ENCODE results near the gene P4HA2. TPM values are rescaled to one million over a fixed set of nuclear protein-coding genes. Genes with fewer than 3 reads are reported as not detected.

P4HA2 gene
- total RNA-seq, 1 experiment from 2014 or later = 25.1 TPM

DNA sequence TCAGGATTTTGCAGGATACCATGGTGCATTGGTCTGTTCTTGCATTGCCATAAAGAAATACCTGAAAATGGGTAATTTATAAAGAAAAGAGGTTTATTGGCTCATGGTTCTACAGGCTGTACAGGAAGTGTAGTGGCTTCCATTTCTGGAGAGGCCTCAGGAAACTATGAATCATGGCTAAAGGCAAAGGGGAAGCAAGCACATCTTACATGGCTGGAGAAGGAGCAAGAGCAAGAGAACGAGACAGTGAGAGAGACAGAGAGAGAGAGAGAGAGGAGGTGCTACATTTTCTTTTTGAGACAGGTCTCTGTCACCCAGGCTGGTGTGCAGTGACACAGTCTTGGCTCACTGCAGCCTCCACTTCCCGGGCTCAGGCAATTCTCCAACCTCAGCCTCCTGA is 43.9 kb downstream of the P4HA2 start:
- POLR2A ChIA-PET = no interaction called here
- no peak for TF ChIP-seq TCF7L2 (IDR thresholded peaks at IDR 0.05; ENCODE audit: low read depth, low read length)
- TF ChIP-seq SIN3A (IDR thresholded peaks at IDR 0.05; ENCODE audit: borderline replicate concordance, insufficient read depth, low read depth, low read length) = no peak
- TF ChIP-seq, protein P1, sequence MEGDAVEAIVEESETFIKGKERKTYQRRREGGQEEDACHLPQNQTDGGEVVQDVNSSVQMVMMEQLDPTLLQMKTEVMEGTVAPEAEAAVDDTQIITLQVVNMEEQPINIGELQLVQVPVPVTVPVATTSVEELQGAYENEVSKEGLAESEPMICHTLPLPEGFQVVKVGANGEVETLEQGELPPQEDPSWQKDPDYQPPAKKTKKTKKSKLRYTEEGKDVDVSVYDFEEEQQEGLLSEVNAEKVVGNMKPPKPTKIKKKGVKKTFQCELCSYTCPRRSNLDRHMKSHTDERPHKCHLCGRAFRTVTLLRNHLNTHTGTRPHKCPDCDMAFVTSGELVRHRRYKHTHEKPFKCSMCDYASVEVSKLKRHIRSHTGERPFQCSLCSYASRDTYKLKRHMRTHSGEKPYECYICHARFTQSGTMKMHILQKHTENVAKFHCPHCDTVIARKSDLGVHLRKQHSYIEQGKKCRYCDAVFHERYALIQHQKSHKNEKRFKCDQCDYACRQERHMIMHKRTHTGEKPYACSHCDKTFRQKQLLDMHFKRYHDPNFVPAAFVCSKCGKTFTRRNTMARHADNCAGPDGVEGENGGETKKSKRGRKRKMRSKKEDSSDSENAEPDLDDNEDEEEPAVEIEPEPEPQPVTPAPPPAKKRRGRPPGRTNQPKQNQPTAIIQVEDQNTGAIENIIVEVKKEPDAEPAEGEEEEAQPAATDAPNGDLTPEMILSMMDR (IDR thresholded peaks at IDR 0.05) = no peak
- TF ChIP-seq, protein P2, sequence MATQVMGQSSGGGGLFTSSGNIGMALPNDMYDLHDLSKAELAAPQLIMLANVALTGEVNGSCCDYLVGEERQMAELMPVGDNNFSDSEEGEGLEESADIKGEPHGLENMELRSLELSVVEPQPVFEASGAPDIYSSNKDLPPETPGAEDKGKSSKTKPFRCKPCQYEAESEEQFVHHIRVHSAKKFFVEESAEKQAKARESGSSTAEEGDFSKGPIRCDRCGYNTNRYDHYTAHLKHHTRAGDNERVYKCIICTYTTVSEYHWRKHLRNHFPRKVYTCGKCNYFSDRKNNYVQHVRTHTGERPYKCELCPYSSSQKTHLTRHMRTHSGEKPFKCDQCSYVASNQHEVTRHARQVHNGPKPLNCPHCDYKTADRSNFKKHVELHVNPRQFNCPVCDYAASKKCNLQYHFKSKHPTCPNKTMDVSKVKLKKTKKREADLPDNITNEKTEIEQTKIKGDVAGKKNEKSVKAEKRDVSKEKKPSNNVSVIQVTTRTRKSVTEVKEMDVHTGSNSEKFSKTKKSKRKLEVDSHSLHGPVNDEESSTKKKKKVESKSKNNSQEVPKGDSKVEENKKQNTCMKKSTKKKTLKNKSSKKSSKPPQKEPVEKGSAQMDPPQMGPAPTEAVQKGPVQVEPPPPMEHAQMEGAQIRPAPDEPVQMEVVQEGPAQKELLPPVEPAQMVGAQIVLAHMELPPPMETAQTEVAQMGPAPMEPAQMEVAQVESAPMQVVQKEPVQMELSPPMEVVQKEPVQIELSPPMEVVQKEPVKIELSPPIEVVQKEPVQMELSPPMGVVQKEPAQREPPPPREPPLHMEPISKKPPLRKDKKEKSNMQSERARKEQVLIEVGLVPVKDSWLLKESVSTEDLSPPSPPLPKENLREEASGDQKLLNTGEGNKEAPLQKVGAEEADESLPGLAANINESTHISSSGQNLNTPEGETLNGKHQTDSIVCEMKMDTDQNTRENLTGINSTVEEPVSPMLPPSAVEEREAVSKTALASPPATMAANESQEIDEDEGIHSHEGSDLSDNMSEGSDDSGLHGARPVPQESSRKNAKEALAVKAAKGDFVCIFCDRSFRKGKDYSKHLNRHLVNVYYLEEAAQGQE (IDR thresholded peaks at IDR 0.05; ENCODE audit: insufficient read depth in 1 of 2, low read depth in 2 of 2, low read length in 1 of 2) = no peak
- TF ChIP-seq POLR2AphosphoS5 (IDR thresholded peaks at IDR 0.05; ENCODE audit: low read depth, low read length) = no peak
- no peaks in the 10 kb centered on the region for H3K27me3 ChIP-seq (ENCODE audit: control insufficient read depth, insufficient read depth, low read length)
- BruUV-seq (replicated peaks) = no TSS peak
- H3K4me1 ChIP-seq (ENCODE audit: control insufficient read depth, insufficient read depth, low read length) = no peaks in the 10 kb centered on the region
- intact Hi-C loops (cut with micrococcal nuclease; ENCODE audit: unreplicated experiment) = no loop called here
- H3K4me3 ChIP-seq (ENCODE audit: low read depth in 2 of 2, low read length in 2 of 2) = no peak overlapping the region
- H3K9me3 ChIP-seq (ENCODE audit: control insufficient read depth, insufficient read depth, low read depth, low read length) = no peaks in the 10 kb centered on the region
- in situ Hi-C loops (cut with HindIII; ENCODE audit: low pct_unique_long_range_greater_than_20kb, low sequenced_read_pairs) = no loop called here
- ATAC-seq (no peak), DNase-seq (ENCODE audit: low read depth, low spot score) (no peak)
- H3K27ac ChIP-seq (ENCODE audit: low read length) = no peak overlapping the region
- H3K36me3 ChIP-seq (ENCODE audit: control insufficient read depth, insufficient read depth, low read length) = no peaks in the 10 kb centered on the region
- CTCF ChIA-PET = no interaction called here

DNA sequence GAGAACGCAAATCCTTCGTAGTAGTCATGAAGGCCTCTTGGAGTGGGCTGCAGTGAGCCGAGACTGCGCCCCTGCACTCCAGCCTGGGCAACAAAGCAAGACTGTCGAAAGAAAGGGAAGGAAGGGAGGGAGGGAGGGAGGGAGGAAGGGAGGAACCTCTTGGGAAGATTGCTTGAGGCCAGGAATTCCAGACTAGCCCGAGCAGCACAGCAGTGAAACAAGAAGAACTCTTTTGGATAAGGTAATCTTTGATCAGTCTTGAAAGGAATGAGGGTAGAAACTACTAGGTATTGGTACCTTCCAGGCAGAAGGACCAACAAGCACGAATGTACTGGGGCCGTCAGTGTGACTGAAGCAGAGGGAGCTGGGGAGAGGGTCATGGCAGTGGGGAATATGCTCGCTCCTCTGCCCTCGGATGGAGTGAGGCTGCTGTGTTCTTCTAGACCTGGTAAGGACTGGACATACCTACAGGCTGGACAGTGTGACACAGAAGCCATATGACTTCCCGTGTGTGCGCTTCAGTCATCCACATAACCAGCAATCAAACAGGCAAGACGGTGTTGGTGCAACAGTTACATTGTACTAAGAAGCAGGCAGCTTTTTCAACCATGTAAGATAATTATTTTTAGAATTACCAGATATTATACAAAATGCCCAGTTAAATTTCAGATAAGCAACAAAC is 45.2 kb downstream of the P4HA2 start:
- no TSS peak for BruUV-seq (replicated peaks)
- in situ Hi-C loops (cut with HindIII; ENCODE audit: low pct_unique_long_range_greater_than_20kb, low sequenced_read_pairs) (no loop called here), intact Hi-C loops (cut with micrococcal nuclease; ENCODE audit: unreplicated experiment) (no loop called here)
- no peak for DNase-seq (ENCODE audit: low read depth, low spot score)
- ChIA-PET CTCF (no interaction called here), POLR2A (no interaction called here)
- Histone ChIP-seq H3K36me3 (ENCODE audit: control insufficient read depth, insufficient read depth, low read length) (no peaks in the 10 kb centered on the region), H3K4me3 (ENCODE audit: low read depth in 2 of 2, low read length in 2 of 2) (no peak overlapping the region), H3K9me3 (ENCODE audit: control insufficient read depth, insufficient read depth, low read depth, low read length) (no peaks in the 10 kb centered on the region), H3K4me1 (ENCODE audit: control insufficient read depth, insufficient read depth, low read length) (no peaks in the 10 kb centered on the region), H3K27me3 (ENCODE audit: control insufficient read depth, insufficient read depth, low read length) (no peaks in the 10 kb centered on the region), H3K27ac (ENCODE audit: low read length) (no peak overlapping the region)
- TF ChIP-seq TCF7L2 (IDR thresholded peaks at IDR 0.05; ENCODE audit: low read depth, low read length) (no peak), POLR2AphosphoS5 (IDR thresholded peaks at IDR 0.05; ENCODE audit: low read depth, low read length) (no peak), SIN3A (IDR thresholded peaks at IDR 0.05; ENCODE audit: borderline replicate concordance, insufficient read depth, low read depth, low read length) (no peak)
- TF ChIP-seq, protein P1 (IDR thresholded peaks at IDR 0.05) = no peak
- TF ChIP-seq, protein P2 (IDR thresholded peaks at IDR 0.05; ENCODE audit: insufficient read depth in 1 of 2, low read depth in 2 of 2, low read length in 1 of 2) = no peak
- peak; percentile 31 for ATAC-seq

Measured in Panc1 (cell line).